Stimulated activated CD4-positive, alpha-beta T cell treated with anti-CD3 and anti-CD28 coated beads, Interleukin-1b, Interleukin-23, amount 100 ng/mL, for 48 hours (primary cell): ENCODE measurements around the gene SCT.

ENCODE experiments used
- DNase-seq: peaks from one replicate; pipeline ENCODE4 v3.0.0-alpha.2; 2020

Gene SCT

DNA sequence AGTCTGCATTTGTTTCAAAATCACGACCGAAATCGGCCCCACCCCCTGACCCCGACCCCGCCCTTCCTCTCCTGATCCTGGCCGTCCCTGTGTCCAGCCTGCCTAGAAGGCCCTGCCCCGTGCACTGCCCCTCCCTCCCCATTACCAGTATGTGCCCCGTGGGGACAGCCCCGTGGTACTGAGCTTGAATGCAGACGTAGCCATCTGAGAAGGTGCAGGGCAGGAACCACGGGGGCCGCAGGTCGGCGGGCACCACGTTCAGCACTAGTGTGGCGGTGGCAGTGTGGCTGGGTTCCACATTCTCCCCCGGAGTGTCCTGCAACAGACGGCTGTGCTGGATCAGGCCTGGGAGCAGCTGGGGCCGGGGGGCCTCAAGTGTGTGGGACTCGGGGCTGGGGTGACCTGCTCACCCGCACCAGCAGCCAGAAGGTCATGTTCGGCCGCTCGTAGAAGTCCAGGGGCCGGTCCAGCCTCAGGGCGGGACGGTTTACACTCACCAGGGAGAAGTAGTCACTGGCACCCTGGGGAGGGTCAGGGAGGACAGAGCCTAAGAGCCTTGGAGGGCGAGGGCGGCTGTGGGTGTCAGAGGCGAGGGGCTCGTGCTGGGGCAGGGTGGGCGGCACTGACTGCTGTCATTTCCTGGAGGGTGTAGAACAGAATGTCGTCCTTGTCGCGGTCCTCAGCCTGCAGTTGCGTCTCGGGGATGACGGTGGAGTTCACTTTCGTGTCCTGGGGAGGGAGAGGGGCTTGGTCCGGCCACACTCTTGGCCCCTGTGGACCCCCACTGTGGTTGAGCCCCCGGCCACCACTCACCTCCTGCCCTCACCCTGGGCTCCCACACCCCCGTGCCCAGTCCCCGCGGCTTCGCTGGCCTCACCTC is 5.8 kb downstream of the SCT start:
- DNase-seq: no peak

DNA sequence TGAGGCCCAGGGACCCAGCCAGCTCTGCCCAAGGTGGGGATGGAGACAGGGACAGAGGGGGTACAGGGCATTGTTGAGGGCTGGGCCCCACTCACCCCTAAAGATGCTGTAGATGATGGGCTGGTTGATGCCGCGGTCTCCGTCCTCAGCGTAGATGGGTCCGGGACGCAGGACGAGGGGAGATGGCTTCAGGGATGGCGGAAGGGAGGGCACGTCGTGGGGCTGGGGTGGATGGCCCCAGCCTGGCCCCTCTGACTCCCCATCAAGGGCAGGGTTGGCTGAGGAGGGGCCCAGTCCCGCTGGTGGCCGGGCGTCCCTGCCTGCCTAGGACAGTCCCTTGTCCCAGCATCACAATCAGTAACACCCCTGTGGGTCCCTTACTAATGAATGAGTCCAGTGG is 6.8 kb downstream of the SCT start:
- no peak for DNase-seq

DNA sequence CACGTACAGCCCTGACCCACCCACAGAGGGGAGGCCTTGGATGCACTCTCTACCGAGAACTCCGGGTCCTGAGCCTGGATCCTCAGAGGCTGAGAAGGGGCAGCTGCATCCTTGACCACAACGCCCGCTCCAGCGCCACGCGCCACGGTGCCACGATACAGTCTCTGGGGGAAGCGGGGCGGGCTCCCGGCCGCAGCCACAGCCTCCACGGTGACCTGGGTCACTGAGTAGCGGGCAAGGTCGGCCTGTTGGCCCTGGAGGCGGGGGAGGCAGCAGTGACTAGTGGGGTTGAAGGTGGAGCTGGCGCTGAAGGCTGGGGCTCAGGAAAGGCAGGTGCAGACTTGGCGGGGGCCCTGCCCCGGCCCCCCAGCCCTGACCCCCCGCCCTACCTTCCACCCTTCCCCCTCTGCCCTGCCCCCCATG is 7.3 kb downstream of the SCT start:
- DNase-seq: no peak

DNA sequence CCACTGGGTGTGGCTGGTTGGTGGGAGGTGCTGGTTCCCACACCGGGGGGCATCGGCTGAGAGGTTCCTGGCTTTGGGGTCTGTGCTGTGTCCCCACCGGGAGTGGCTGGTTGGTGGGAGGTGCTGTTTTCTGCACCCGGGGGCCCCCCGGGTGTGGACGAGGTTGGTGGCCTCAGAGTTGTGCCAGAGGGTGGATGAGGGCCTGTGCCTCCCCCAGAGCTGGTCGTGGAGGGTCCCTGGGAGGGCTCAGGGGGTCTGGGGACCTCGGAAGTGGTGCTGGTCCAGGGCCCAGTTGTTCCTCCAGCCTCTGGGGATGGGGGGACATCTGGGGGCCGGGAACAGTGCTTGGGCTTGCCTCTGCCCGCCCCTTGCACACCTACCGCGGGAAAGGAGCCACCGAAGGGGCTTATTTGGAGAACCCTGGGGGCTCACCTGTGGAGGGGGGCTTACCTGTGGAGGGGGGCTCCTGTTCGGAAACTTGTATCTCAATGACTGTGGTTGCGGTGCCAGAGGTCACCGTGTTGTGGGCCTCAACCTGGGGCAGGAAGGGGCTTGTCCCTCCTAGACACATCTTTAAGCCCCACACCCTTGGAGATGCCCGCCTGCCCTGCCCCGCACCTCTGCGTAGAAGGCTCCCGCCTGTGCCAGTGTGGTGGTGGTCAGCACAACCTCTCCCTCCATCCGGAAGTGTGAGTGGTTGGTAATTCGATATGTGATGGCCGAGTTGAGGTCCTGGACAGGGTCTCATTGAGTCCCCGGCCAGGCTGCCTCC is 7.9 kb downstream of the SCT start:
- DNase-seq: no peak

DNA sequence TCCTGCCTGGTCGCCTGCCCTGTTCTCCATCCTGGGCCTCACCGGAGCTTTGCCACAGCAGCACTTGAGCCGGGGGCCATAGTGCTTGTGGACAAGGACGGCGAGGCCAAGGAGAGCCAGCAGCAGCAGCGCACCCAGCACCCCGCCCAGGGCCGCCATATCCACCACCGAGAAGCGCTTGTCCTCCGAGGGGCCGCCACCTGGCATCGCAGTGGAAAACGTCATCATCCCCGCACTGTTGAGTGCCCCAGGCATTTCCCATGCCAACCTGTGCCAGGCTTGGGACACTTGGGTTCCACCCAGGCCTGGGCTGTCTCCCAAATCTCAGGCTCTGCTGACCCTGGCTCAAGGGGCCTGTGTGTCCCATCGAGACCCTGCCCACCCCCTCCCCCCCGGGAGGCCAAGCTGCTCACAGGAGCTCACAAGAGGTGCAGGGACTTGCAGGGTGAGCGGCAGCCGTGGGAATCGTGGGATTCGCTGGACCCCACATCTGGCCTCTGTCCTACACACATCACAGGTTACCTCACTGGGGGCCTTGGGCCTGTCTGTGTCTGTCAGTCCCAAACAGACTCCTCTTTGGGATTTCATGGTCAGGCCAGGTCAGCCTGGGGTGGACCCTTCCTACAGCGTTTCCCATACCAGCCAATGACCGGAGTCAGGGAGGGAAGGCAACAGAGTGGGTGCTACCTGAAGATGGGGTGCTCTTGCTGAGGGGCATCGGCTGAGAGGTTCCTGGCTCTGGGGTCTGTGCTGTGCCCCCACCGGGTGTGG is 8.9 kb downstream of the SCT start:
- no peak for DNase-seq

DNA sequence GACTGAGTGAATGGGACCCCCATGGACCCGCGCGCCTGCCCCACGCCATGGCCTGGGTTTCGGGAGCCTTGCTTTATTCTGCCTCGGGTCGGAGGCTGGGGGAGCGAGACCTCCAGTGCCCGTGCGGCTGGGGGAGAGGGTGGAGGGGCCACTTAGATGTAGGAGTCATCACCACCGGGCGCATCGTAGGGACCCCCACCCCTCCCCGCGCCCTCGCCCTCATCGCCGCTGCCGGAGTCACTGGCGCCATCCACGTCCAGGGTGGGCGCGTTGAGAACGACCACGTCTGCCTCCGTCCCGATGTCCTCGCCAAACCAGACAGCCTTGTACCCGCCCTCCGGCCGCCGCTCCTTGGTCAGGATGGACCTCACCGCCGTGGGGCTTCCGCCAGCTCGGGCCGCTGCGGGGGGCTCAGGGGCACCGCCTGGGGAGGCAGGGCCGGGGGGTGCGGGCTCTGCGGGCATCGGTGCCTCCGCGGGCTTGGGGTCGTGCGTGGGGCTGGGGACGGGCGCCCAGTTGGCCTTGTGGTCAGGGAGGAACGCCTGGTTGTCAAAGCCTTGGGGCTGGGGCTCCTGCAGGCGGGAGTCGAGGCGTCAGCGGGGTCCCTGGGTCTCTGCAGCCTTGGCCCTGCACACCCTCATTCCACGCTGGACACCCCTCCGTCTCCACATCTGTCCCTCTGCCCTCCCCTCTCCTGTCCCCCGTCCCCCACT is 9.6 kb downstream of the SCT start:
- DNase-seq: no peak

DNA sequence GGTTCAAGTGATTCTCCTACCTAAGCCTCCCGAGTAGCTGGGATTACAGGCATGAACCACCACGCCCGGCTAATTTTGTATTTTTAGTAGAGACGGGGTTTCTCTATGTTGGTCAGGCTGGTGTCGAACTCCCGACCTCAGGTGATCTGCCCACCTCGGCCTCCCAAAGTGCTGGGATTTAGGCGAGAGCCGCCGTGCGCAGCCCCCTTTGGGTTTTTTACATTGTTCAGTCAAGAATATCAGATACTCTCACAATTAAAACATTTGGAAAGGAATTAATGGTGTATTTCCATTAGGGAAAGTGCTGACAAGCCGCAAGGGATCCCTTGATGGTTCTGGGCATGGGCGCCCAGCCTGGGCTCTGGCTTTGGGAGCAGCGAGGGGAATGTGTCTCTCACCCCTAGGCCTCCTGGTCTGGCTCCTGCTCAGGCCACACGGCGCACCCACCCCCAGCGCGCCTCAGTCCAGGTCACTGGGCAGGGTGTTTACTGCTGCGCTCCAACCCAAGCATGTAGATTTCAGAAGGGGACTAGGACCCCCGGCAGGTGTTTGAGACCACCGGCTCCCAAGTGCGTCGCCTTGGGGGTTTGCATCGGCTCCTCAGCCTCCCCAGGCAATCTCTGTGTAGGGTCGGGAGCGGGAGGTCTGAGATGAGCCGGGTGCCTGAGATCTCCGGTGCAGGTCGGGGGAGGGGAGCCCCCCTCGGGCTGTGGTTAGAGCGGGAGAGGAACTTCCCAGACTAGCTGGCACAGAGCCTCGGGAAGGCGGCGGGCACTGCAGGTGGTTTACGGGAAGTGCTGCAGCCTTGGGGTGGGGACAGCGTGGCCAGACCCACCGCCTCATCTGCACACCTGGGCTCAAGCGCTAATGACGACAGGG is 10.4 kb downstream of the SCT start:
- no peak for DNase-seq

DNA sequence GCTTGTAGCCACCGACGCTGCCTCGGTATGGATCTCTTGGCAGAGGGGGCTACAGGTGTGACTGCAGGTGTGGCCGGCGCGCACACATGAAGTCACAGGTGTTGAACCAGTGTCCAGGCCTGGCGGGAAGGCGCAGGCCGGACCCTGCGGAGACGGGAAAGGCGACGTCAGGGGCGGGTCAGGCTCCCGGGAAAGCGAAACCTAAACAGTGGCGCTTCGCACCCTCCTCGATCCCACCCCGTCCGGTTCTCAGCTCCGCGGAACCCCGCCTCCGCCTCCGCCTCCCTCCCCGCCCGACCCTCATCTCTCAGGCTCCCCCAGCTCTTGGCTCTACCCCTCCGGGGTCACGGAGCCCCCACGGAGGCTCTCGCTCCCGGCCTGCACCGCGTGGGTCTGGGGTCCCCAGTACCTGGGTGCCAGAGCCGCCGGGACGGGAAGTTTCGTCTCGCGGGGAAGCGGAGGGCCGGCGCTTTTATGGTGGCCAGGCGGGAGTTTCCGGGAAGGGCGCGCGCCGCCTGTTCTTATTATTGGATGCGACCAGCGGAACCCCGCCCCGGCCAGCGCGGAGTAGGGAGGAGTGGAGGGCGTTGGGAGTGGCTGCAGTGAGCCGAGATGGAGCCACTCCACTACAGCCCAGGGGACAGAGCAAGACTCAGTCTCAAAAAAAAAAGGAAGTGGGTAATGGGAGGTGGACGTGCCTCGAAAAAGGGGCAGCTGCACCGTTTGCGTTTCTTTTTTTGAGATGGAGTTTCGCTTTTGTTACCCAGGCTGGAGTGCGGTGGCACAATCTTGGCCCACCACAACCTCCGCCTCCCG is 11.3 kb downstream of the SCT start, which contains the start of gene IRF7:
Gene IRF7 (minus strand): TSS at position 447 of the 816 bp plus-strand sequence. CDS start 586 bp downstream, outside the sequence.
- DNase-seq: peak; percentile 81

DNA sequence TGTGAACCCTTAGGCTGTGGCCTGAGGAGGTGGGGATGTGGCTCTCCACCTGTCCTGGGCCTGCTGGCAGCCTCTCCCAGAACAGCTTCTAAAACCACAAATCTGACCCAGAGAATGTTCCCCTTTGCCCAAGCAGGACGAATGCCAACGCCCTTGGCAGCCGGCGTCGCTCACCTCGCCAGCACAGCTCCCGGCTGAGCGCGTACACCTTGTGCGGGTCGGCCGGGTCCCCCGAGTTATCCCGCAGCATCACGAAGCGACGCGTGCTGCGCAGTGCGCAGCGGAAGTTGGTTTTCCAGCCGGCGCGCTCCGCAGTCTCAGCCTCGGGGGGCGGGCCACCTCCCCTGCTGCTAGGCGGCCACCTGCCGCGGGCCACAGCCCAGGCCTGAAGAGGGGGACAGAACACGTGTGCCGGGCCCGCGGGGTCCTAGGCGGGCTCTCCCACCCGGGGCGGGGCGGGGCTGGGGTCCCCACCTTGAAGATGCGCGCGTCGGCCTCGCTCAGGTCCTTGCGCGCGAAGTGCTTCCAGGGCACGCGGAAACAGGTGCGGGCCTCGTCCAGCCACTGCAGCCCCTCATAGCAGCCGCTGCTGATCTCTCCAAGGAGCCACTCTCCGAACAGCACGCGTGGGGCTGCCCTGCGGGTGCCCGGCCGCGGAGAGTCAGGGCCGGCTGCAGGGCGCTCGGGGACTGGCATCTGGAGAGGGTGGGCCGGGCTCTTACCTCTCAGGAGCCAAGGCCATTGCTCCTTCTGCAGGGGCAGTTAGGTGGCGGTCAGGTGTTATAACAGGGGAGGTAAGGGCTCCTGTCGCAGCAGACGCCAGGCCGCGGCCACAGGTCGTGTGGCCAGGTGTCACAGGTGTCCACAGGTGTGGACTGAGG is 12.1 kb downstream of the SCT start:
- DNase-seq: no peak

DNA sequence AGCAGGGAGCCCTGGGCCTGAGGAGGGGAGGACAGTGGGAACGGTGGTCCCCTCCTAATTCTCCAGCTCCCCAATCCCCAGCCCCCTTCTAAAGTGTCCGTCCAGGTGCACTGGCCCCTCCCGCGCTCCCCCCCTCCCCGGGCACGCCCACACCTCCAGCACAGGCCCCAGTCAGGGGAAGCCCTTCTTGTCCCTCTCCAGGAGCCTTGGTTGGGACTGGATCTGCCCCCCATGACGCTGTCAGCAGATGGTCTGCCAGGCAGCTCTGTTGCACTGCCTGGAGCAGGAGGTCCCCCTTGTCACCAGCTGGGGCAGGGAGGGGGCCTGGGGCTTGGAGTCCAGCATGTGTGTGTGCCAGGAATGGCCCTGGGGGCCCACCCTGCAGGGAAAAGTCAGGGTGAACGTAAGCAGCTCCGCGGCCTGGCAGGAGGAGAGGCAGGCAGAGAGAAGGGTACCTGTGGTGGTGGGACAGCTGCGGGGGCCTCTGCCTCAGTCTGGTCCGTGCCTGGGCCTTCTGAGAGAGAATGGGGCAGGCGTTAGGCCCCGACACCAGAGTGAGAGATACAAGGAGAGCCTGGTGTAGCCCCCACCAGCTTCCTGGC is 12.9 kb downstream of the SCT start:
- no peak for DNase-seq

DNA sequence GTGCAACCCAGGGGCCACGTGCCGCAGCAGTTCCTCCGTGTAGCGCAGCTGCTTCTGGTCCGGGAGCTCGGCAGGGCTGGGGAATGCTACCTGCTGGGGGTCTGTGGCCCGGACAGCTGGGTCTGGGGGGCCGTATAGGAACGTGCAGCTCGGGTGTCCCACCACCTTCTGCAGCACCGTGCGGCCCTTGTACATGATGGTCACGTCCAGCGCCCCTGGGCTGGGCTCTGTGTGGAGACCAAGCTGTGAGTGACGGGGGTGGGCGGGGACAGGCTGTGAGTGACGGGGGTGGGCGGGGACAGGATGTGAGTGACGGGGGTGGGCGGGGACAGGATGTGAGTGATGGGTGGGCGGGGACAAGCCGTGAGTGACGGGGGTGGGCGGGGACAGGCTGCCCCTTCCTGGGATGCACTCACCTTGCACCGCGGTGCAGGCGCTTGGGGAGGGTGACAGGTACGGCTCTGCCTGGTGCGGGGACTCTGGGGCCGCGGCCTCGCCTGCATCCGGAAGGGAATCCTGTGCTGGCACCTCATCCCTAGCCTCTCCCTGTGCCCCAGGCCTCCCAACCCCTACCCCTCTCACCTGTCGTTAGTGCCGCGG is 13.5 kb downstream of the SCT start:
- DNase-seq: peak; percentile 83

DNA sequence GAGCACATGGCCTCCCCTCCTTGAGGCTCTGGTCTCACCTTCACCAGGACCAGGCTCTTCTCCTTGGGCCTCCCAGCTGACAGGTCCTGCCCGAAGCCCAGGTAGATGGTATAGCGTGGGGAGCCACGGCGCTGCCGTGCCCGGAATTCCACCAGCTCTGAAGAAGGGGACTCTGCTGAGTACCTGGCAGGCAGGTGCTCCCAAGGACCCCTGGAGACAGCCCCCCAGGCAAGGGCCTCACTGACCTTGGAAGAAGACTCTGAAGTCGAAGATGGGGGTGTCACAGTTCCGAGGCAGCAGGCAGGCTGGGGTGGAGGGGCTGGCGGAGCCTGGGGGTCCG is 14.1 kb downstream of the SCT start:
- no peak for DNase-seq

DNA sequence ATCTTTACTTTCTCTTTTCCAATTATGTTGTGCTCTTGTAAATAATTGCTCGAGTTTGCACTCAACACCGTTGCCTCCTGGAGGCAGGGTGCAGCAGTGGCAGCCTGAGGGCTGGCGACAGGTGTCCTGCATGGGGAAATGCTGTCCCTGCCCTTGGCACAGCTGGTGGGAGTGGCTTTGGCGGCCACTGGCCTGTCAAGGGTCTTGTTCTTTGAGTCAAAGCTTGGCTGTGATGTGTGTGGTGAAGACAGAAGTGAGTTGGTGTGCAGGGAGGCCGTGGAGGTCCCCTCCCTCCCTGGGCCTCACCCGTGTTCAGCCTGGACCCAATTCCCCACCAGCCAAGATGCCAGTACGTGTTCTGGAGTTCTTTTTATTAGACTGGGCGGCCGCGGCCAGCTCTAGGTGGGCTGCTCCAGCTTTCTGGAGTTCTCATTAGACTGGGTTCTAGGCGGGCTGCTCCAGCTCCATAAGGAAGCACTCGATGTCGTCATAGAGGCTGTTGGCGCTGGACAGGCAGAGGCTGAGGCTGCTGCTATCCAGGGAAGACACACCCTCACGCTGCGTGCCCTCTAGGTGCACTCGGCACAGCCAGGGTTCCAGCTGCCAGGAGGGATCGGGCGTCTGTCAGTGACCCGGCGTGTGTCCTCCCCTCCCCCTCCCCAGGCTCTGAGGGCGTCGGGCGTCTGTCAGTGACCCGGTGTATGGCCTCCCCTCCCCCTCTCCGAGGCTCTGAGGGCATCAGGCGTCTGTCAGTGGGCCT is 14.6 kb downstream of the SCT start:
- DNase-seq: no peak

DNA sequence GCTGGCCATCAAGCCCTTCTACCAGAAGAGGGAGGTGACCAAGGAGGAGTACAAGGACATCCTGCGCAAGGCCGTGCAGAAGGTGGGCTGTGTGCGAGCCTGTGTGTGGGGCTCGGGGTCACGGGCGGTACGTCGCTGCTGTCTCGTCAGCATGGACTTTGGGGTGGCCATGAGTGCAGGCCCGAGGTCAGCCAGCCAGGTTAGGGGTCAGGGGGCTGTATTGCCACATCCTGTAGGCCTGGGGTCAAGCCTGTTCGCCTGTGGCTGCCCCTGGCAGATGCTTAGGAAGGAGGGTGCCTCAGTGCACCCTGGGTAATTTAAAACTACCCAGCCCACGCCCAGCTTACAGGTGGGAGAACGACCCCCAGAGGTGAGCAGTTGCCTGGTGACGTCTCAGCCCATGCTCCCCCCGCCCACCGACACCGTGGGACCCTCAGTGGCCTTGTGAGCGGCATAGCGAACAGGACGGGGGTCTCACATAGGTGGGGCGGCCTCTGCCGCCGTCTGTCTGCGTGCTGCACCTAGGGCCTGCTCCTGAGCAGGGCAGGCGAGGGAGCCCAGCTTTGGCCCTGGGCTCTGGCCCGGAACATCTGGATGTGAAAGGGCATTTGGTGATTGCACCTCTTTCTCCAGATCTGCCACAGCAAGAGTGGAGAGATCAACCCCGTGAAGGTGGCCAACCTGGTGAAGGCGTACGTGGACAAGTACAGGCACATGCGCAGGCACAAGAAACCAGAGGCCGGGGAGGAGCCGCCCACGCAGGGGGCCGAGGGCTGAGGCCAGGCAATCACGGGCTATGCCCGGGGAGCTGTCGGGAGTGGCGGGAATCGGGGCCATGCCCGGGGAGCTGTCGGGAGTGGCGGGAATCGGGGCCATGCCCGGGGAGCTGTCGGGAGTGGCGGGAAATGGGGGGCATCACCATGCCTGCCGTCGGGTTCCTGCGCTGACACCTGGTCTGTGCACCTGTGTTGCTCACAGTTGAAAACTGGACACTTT is 15.7 kb downstream of the SCT start:
- no peak for DNase-seq

DNA sequence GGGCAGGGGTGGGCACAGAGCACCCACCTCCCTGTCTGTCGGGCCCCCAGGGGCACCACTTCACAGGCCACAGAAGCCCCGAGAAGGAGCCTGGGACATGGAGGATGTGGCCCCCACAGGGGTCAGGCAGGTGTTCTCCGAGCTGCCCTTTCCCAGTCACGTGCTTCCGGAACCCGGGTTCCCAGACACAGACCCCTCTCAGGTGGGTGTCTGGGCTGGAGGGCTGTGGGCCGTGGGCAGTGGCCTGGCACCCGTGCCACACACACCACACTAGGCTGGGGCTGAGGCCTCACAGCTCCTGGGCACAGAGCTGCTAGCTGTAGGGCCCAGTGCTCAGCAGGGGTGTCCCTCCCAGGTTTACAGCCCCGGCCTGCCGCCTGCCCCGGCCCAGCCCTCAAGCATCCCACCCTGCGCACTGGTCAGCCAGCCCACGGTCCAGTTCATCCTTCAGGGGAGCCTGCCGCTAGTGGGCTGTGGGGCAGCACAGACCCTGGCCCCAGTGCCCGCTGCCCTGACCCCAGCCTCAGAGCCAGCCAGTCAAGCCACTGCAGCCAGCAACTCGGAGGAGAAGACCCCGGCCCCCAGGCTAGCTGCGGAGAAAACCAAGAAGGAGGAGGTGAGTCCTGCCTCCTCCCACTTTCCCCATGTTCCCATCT is 16.7 kb downstream of the SCT start:
- DNase-seq: no peak

DNA sequence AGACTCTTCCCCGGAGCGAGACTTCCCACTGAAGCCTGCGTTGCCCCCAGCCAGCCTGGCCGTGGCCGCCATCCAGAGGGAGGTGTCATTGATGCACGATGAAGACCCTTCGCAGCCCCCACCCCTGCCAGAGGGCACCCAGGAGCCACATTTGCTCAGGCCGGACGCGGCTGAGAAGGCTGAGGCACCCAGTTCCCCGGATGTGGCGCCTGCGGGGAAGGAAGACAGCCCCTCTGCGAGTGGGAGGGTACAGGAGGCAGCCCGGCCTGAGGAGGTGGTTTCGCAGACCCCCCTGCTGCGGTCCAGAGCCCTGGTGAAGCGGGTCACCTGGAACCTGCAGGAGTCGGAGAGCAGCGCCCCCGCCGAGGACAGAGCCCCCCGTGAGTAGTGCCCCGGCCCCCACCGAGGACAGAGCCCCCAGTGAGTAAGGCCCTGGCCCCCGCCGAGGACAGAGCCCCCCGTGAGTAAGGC is 17.6 kb downstream of the SCT start:
- no peak for DNase-seq
